ENCODE measurements around the gene PTPRN2. TPM values are rescaled to one million over a fixed set of nuclear protein-coding genes. Genes with fewer than 3 reads are reported as not detected.

The PTPRN2 gene
- total and polyA plus RNA-seq, 8 donors, result 4.9 to 136 (median 46.8) TPM

GRCh38 chr7:158060216-158060615, 527.4 kb downstream of the PTPRN2 start:
- intact Hi-C loops (cut with DNase I; ENCODE audit: low total_unique reads), result no loop called here
- Histone ChIP-seq H3K27ac (no peak overlapping the region), H3K4me3 (no peak overlapping the region), H3K36me3 (no peaks in the 10 kb centered on the region), H3K4me1 (no peaks in the 10 kb centered on the region), H3K27me3 (no peaks in the 10 kb centered on the region), H3K9me3 (peaks cover 0 to 12% (median 11%) of the 10 kb centered on the region in 4 donors)
- TF ChIP-seq POLR2A (IDR thresholded peaks at IDR 0.05) (no peak), POLR2AphosphoS5 (IDR thresholded peaks at IDR 0.05) (no peak), EP300 (IDR thresholded peaks at IDR 0.05) (no peak), CTCF (IDR thresholded peaks at IDR 0.05) (no peak)
- DNase-seq, result no peak
- 90 to 98% (median 94%) methylated on average over 12 to 13 of the region's 13 CpGs for WGBS, 5 donors

- 83 to 91% (median 87%) methylated on average over 8 of the region's 8 CpGs for WGBS, 5 donors
Measured at GRCh38 chr7:158057446-158057845, 530.2 kb downstream of the PTPRN2 start.

GRCh38 chr7:158056761-158057160, 530.9 kb downstream of the PTPRN2 start:
- no peak for DNase-seq
- no peak overlapping the region for H3K27ac ChIP-seq
- H3K4me3 ChIP-seq, result no peak overlapping the region
- H3K4me1 ChIP-seq, result no peaks in the 10 kb centered on the region
- H3K9me3 ChIP-seq, result peaks cover 0 to 2% (median under 1%) of the 10 kb centered on the region in 4 donors
- H3K36me3 ChIP-seq, result no peaks in the 10 kb centered on the region
- WGBS, 5 donors, result 88 to 96% (median 91%) methylated on average over 17 of the region's 17 CpGs
- TF ChIP-seq POLR2A (IDR thresholded peaks at IDR 0.05) (no peak), EP300 (IDR thresholded peaks at IDR 0.05) (no peak), CTCF (IDR thresholded peaks at IDR 0.05) (no peak), POLR2AphosphoS5 (IDR thresholded peaks at IDR 0.05) (no peak)
- H3K27me3 ChIP-seq, result peaks cover 0 to 6% (median 0%) of the 10 kb centered on the region in 3 donors
- intact Hi-C loops (cut with DNase I; ENCODE audit: low total_unique reads), result no loop called here

More at GRCh38 chr7:158057446-158057845, 530.2 kb downstream of the PTPRN2 start:
- no peak overlapping the region for H3K4me3 ChIP-seq
- TF ChIP-seq CTCF (IDR thresholded peaks at IDR 0.05), result no peak
- TF ChIP-seq EP300 (IDR thresholded peaks at IDR 0.05), result no peak
- H3K9me3 ChIP-seq, result peaks cover 0 to 8% (median 6%) of the 10 kb centered on the region in 4 donors
- no peaks in the 10 kb centered on the region for H3K36me3 ChIP-seq
- intact Hi-C loops (cut with DNase I; ENCODE audit: low total_unique reads), result no loop called here
- no peak for DNase-seq
- peaks cover 0 to 5% (median 0%) of the 10 kb centered on the region in 3 donors for H3K27me3 ChIP-seq
- H3K4me1 ChIP-seq, result no peaks in the 10 kb centered on the region
- no peak overlapping the region for H3K27ac ChIP-seq

- H3K27ac ChIP-seq, result no peak overlapping the region
- no peaks in the 10 kb centered on the region for H3K36me3 ChIP-seq
- H3K9me3 ChIP-seq, result no peaks in the 10 kb centered on the region
- no peaks in the 10 kb centered on the region for H3K4me1 ChIP-seq
- TF ChIP-seq CTCF (IDR thresholded peaks at IDR 0.05), result no peak
- no peak for TF ChIP-seq POLR2A (IDR thresholded peaks at IDR 0.05)
- no peak for TF ChIP-seq POLR2AphosphoS5 (IDR thresholded peaks at IDR 0.05)
- no peak for TF ChIP-seq EP300 (IDR thresholded peaks at IDR 0.05)
- H3K27me3 ChIP-seq, result peaks cover 0 to 6% (median 0%) of the 10 kb centered on the region in 3 donors
- intact Hi-C loops (cut with DNase I; ENCODE audit: low total_unique reads), result no loop called here
- DNase-seq, result no peak
- WGBS, 5 donors, result 86 to 94% (median 90%) methylated on average over 17 of the region's 17 CpGs
- no peak overlapping the region for H3K4me3 ChIP-seq
Measured at GRCh38 chr7:158055726-158056510, 531.7 kb downstream of the PTPRN2 start.
